HEK293 (cell line): Measurements from ENCODE around the gene SCML2.

Experiments used
- KLF1 ChIP-seq: fragments of 450-650 bp; formaldehyde crosslinking; IDR thresholded peaks from 2 replicates; pipeline ENCODE4 v1.5.1; 2016; ENCODE audit warnings: missing biosample characterization, missing genetic modification characterization
- PBX3 ChIP-seq: sonication (generic); formaldehyde crosslinking; IDR thresholded peaks from 2 replicates; pipeline ENCODE4 v1.8.1; 2022; ENCODE audit warnings: mild to moderate bottlenecking, moderate library complexity, missing genetic modification reagents
- ZNF292 ChIP-seq: fragments of 450-650 bp; formaldehyde crosslinking; IDR thresholded peaks from 2 replicates; pipeline ENCODE4 v1.5.1; 2016; ENCODE audit warnings: low read depth, missing biosample characterization, missing genetic modification characterization, borderline replicate concordance
- ZNF311 ChIP-seq: fragments of 450-650 bp; formaldehyde crosslinking; IDR thresholded peaks from 2 replicates; pipeline ENCODE4 v1.5.1; 2017; ENCODE audit warnings: missing biosample characterization, missing genetic modification characterization, borderline replicate concordance
- ZNF621 ChIP-seq: fragments of 450-650 bp; formaldehyde crosslinking; IDR thresholded peaks from 2 replicates; pipeline ENCODE4 v1.5.1; 2017; ENCODE audit warnings: missing biosample characterization, missing genetic modification characterization

- TF ChIP-seq ZNF311 (tag by site-specific recombination) (no peak), PBX3 (no peak), KLF1 (no peak), ZNF621 (tag by site-specific recombination) (no peak), ZNF292 (tag by site-specific recombination) (no peak)
Observed at GRCh38 chrX:18252644-18253359, 101.7 kb downstream of the SCML2 start.
